ENCODE data around the gene SDK1. TPM values are rescaled to one million over a fixed set of nuclear protein-coding genes. Genes with fewer than 3 reads are reported as not detected.

The SDK1 gene
- total and polyA plus RNA-seq, 10 of the 15 experiments (the other 5 are each of a cell fraction or from before 2014, with no cell fraction given), result 0.14 to 0.33 TPM; not detected in 8

- TF ChIP-seq E4F1 (IDR thresholded peaks at IDR 0.05; ENCODE audit: borderline replicate concordance, partially characterized antibody), result no peak
- TF ChIP-seq CHD4 (IDR thresholded peaks at IDR 0.05), result no peak
Observed at GRCh38 chr7:4037308-4037707, 736.3 kb downstream of the SDK1 start (continued).

GRCh38 chr7:4037877-4038276 is 736.8 kb downstream of the SDK1 start:
- ChIA-PET RAD21 (ENCODE audit: unreplicated experiment) (no interaction called here), POLR2A (interaction anchor here (0.6 kb wide), 1 partner anchor 551 kb away, joined by 8 read pairs; no protein-coding TSS in a partner anchor), SMC1A (ENCODE audit: uncharacterized antibody, unreplicated experiment) (no interaction called here), CTCF (no interaction called here)
- WGBS (ENCODE audit: insufficient coverage, insufficient replicate concordance, low lambda C conversion rate, missing lambda C conversion rate), result 41% methylated on average over 4 of the region's 4 CpGs
- TF ChIP-seq NR2F1 (conservative IDR thresholded peaks at IDR 0.05) (no peak), HDGF (IDR thresholded peaks at IDR 0.05) (no peak), ZBED1 (IDR thresholded peaks at IDR 0.05; ENCODE audit: borderline replicate concordance) (no peak), RFX5 (IDR thresholded peaks at IDR 0.05; ENCODE audit: low read depth, low read length) (no peak), CEBPB (IDR thresholded peaks at IDR 0.05; ENCODE audit: borderline replicate concordance in 1 of 2, low read depth in 2 of 2, low read length in 2 of 2) (no peak), SPI1 (IDR thresholded peaks at IDR 0.05; ENCODE audit: borderline replicate concordance, insufficient read depth, low read depth, low read length) (no peak), RELA (IDR thresholded peaks at IDR 0.05; ENCODE audit: borderline replicate concordance, partially characterized antibody) (no peak), TARDBP (IDR thresholded peaks at IDR 0.05; ENCODE audit: borderline replicate concordance) (no peak), IKZF1 (conservative IDR thresholded peaks at IDR 0.05) (no peak), ZBTB4 (CRISPR knock-in tag; IDR thresholded peaks at IDR 0.05) (no peak)
- H3K27me3 ChIP-seq (replicated peaks in 1 of 2; ENCODE audit: control insufficient read depth in 2 of 2, insufficient read depth in 2 of 2, low read length in 1 of 2), result no peaks in the 10 kb centered on the region
- FAIRE-seq (no peak), DNase-seq (ENCODE audit: low read depth, low spot score) (no peak), ATAC-seq (no peak)
- H3K27ac ChIP-seq (ENCODE audit: control insufficient read depth, insufficient read depth), result no peak overlapping the region
- in situ Hi-C loops (cut with MboI), result no loop called here
- H3K79me2 ChIP-seq (ENCODE audit: control insufficient read depth, insufficient read depth, low read length), result no peaks in the 10 kb centered on the region
- intact Hi-C loops (cut with micrococcal nuclease; ENCODE audit: unreplicated experiment), result no loop called here
- no peaks in the 10 kb centered on the region for H3K4me1 ChIP-seq (ENCODE audit: control insufficient read depth, insufficient read depth, low read length)
- no peak overlapping the region for H3K4me2 ChIP-seq (ENCODE audit: control insufficient read depth, insufficient read depth)
- no peaks in the 10 kb centered on the region for H4K20me1 ChIP-seq (ENCODE audit: control insufficient read depth, insufficient read depth)
- H3K36me3 ChIP-seq (ENCODE audit: control insufficient read depth in 2 of 2, insufficient read depth in 2 of 2, low read length in 1 of 2), result no peaks in the 10 kb centered on the region
- H3K9ac ChIP-seq (ENCODE audit: control insufficient read depth, insufficient read depth, low read length), result no peak overlapping the region
- H3K9me3 ChIP-seq (replicated peaks; ENCODE audit: control insufficient read depth, insufficient read depth, low read length), result no peaks in the 10 kb centered on the region; the same call in 2 of the 3 replicates
- no peak overlapping the region for H3K4me3 ChIP-seq
- BruUV-seq (replicated peaks), result no TSS peak
- H2AFZ ChIP-seq (ENCODE audit: control insufficient read depth, low read depth, low read length), result no peak overlapping the region

All from GM12878 (cell line).